NAMALWA (cell line): ENCODE results near the gene ANK2.

Experiments
- DNase-seq: peaks from one replicate; pipeline ENCODE4 v3.0.0-alpha.2; 2015; ENCODE audit warnings: low spot score

Gene ANK2

DNA sequence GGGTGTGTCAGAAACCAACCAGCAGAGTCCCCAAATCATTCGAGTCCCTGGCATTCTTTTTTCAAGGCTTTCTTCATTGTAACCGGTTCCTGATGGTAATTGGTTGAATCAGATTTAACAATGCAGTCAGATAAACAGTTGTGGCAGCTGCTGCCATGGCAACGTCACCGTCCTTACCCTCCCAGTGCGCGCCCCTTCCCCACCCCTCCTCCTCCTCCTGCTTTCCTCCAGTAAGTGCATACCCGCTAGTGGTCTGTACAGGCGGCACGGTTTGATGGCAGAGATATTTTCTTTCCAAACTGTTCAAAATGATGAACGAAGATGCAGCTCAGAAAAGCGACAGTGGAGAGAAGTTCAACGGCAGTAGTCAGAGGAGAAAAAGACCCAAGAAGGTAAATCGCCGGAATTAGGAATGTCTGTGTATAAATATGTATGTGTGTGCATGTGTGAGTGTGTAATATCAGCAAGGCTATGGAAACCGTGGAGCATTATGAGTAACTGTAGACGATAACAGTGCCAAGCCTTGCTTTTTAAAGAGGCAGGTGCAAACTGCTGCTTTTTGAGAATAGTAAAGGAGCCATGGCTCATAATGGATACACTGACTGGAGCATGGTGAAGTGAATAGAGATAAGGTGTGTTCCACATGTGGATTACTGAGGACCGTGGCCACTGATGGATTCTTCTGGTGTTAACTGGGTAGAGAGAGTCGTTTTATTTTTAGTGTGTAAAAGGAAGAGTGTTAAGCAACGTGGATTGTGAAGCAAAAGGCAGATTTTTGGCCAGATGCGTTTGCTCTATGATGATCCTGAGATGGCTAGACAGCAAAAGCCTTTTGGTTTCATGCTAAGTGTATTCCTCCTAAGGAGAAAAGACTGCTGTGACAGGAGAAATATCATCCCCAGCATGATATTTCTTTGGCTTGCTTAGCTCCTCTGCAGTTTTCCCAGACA lies at the start of gene ANK2:
ANK2 (plus strand) TSS at position 233 of the 950 bp plus-strand sequence; CDS start at position 309, 76 bp downstream.
- no peak for DNase-seq

DNA sequence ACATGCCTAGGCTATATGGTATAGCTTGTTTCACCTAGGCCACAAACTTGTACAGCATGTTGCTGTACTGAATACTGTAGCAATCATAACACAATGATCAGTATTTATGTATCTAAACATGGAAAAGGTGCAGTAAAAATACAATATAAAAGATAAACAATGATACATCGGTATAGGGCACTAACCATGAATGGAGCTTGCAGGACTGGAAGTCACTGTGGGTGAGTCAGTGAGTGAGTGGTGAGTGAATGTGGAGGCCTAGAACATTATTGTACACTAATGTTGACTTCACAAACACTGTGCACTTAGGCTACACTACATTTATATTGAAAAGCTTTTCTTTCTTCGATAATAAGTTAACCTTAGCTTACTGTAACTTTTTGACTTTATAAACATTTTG lies 45.6 kb upstream of the ANK2 start:
- no peak for DNase-seq

- no peak for DNase-seq
Measured at GRCh38 chr4:113004655-113005054, 44.8 kb upstream of the ANK2 start.

- no peak for DNase-seq
Measured at GRCh38 chr4:113006632-113007031, 42.8 kb upstream of the ANK2 start.

GRCh38 chr4:113007151-113007550 lies 42.3 kb upstream of the ANK2 start:
- DNase-seq = no peak

DNA sequence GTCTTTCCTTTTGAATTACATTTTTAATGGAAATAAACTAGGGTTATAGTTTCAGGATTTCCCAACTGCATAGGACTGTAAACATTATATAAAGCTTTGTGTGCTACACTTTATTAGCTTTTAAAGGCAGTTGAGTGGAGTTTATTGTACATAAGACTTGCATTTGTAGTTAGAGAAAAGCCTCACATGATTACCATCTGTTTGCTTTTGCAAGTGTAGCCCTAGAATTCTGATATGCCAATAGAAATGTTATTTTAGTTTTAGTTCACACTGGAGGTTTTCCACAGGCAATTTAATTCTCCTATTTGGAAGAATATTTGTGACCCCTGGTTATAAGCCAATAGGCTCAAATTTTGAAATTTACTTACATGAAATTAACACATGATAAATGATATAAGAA lies 41.3 kb upstream of the ANK2 start:
- no peak for DNase-seq

DNA sequence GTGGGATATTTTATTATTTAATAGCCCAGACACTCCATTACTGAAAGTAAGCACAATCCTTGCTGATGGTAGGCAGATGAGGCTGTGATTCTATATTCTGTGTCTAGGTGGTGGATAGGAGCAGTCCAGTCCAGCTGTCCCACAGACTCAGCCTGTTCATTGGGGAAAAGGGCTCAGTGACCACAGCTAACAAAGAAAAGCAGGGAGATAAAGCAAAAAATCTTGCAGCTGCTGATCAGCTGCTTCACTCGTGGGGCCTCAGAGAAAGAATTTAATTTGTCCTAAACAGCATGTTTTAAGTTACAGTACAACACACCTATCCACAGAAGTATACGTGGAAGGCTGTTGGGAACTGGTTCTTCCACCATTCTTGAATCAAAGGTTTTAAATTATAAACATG lies 40.7 kb upstream of the ANK2 start:
- DNase-seq = no peak

- DNase-seq = no peak
Measured at GRCh38 chr4:113009461-113009860, 40.0 kb upstream of the ANK2 start.

DNA sequence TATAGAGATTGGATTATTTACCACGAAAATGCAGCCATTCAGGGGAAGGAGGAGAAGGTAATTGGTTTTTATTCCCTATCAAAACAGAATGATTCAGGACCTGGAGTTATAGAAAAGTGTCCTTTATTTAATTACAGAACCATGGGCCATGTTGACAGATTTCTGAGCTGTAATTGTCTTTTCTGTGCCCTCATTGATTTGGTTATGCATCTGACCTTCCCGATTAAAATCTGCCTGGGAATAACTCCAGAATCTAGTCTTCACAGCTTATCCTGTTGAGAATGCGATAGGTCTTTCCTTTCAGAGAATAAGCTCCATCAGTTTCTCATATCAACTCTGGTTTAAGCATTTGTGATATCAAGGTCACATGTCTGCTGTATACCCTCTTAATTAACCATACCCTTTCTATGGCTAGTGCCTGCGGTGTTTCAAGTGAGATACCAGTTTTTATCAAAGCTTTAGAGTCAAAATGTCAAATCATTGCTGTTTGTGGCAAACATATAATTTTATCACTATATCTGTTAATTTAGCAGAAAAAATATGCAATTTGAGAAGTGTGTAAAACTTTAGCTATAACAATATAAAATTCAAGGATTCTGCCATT lies 37.2 kb upstream of the ANK2 start:
- DNase-seq = no peak

GRCh38 chr4:113012786-113013185 lies 36.7 kb upstream of the ANK2 start:
- DNase-seq = no peak

- DNase-seq = no peak
Measured at GRCh38 chr4:113013751-113014150, 35.7 kb upstream of the ANK2 start.

- no peak for DNase-seq
Measured at GRCh38 chr4:113016377-113016776, 33.1 kb upstream of the ANK2 start.

GRCh38 chr4:113020966-113021365 lies 28.5 kb upstream of the ANK2 start:
- no peak for DNase-seq

DNA sequence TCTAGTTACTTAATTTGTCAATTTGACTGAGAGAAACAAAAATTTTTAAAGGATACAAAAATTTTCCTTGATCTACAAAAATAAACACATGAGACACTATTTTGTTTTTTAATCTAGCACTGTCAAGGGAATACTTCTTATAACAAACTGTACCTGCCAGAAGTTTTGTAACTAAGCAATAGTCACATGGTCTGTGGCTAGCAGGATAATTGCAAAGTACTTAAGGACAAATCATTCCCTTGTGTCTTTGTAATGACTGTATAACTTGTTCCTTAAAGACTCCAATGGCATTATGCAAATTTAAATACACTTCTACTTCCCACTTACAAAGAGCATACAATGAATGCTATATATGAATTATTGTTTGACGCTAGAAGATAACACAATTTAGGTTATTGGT lies 25.1 kb upstream of the ANK2 start:
- no peak for DNase-seq

GRCh38 chr4:113025416-113025815 lies 24.0 kb upstream of the ANK2 start:
- no peak for DNase-seq

GRCh38 chr4:113026556-113026955 lies 22.9 kb upstream of the ANK2 start:
- DNase-seq = no peak

- DNase-seq = no peak
Measured at GRCh38 chr4:113028074-113028473, 21.4 kb upstream of the ANK2 start.

GRCh38 chr4:113031212-113031611 lies 18.2 kb upstream of the ANK2 start:
- no peak for DNase-seq

DNA sequence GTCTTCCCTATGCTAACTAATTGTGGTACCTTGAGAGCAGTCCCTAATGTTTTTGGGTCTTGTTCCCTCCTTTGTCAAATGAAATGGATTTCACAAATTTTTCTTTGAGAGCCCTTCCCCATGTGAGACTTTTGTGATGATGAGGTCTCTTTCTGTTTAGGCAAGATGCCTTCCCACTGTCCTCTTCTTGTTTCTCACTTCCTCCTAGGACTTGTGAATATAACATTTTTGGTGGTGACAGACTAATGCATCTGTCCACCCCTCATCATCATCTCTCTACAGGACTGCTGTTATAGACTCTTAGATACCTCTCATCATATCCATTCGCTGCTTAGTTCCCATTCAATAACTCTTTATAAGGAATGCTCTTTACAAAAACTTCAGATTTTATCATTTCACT lies 8.7 kb upstream of the ANK2 start:
- no peak for DNase-seq

- DNase-seq = no peak
Measured at GRCh38 chr4:113042502-113042901, 7.0 kb upstream of the ANK2 start.

GRCh38 chr4:113043591-113043990 lies 5.9 kb upstream of the ANK2 start:
- no peak for DNase-seq

GRCh38 chr4:113050371-113050755 lies 910 bp downstream of the ANK2 start:
- no peak for DNase-seq

DNA sequence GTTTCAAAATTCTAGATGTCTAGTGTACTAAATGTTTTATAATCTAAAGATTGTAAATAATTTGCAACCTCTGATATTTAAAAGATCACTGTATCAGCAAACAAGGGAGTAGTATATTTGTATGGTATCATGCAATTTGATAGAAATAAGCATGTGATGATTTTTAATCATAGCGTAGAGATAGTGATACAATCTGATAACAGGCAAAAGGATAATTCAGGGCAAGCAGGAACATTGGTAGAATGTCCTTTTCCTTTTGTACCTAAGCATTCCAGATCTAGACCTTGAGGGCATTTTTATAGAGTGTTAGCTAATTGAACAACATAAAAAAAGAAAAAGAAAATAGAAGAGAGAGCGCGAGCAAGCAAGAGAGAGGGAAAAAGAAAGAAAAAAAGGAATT lies 1.4 kb downstream of the ANK2 start:
- DNase-seq = no peak

GRCh38 chr4:113051361-113051760 lies 1.9 kb downstream of the ANK2 start:
- no peak for DNase-seq
